ENCODE results near the gene XRCC4. TPM values are rescaled to one million over a fixed set of nuclear protein-coding genes. Genes with fewer than 3 reads are reported as not detected.

Gene XRCC4
- 11.8 and 20.5 TPM in 2 replicates for total RNA-seq

GRCh38 chr5:83076742-83077661 lies at the start of gene XRCC4, which contains the start of gene TMEM167A:
Gene XRCC4 (plus strand): TSS chr5:83077547. CDS start chr5:83104920, 27,373 bp downstream.
Gene TMEM167A (minus strand): TSS chr5:83077394. CDS start chr5:83077323, 71 bp downstream.

Other genes with a start within 250 kb of the XRCC4 start
- gene TMEM167A, start 153 bp upstream of the XRCC4 start, total RNA-seq: 74.1 and 91.3 TPM in 2 replicates